CD4-positive, alpha-beta T cell treated with Interleukin-10 for 1 hour (primary cell): ENCODE measurements around the gene KRT82.
"Not testable (repeated sequence)": the region's sequence is repeated elsewhere in the genome, so short reads cannot be mapped to it uniquely, and the experiment has no call there.

Source experiments
- DNase-seq: peaks from one replicate; pipeline ENCODE4 v3.0.0-alpha.2; 2020

The KRT82 gene

GRCh38 chr12:52356762-52357580 lies 49.2 kb downstream of the KRT82 start:
- DNase-seq: no peak

- no peak for DNase-seq
Measured at GRCh38 chr12:52356031-52356761, 49.9 kb downstream of the KRT82 start.

DNA sequence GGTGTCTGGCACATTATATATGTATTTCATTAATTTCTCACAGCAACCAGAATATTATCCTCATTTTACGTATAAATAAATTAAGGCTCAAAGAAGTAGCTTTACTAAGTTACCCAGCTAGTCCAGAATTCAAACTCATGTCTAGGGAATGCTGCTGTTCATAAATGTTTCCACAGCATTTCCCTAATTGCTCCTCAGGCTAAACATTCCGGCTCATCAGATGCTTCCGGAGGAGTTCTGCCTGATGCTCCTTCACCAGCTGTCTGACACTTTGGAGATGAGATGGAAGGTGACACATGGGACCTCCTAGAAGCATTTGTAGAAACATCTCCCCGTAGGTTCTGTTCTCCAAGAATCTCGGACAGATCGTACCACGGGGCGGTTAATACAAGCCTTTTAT lies 51.0 kb downstream of the KRT82 start:
- no peak for DNase-seq

DNA sequence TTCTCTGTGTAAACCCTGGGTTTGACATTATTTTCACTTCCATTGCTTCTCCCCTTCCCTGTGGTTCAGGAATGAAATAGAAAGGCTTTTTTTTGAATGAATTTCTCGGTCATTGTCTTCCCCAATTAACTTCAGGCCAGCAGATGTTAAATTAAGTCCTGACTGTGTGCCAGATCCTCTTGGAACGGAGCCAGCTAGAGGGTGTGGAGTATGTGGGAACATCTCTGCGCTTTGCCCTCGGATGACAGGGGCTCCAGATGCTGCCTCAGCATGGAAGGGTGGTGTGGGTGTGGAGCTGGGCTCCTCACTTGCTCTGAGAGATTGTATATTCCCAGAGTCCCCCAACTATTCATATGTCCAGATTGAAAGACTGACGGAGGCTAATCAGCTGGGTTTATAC lies 51.9 kb downstream of the KRT82 start:
- DNase-seq: no peak

- DNase-seq: no peak
Measured at GRCh38 chr12:52353766-52354165, 52.4 kb downstream of the KRT82 start.

GRCh38 chr12:52352951-52353350 lies 53.2 kb downstream of the KRT82 start:
- DNase-seq: no peak

- DNase-seq: peak; percentile 70
Measured at GRCh38 chr12:52351196-52352059, 54.7 kb downstream of the KRT82 start.

DNA sequence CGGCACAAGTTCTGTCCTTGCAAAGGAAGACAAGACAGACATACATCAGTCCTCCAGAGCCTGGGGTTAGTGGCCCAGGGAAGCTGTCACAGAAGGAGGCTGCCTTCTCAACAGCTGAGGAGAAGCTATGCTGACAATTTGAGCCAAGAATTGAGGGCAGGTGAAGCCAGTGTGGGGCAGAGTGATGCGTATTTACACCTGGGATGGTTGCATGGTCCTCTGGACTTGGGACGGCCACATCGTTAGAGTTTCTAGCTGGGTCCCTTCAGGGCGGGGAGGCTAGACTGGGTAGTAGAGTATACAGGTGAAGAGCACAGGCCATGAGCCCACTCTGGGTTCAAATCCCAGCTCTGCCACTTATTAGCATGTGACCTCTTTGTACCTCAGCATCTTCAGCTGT lies 55.3 kb downstream of the KRT82 start:
- DNase-seq: no peak

GRCh38 chr12:52350021-52350620 lies 56.0 kb downstream of the KRT82 start:
- no peak for DNase-seq

GRCh38 chr12:52349196-52349595 lies 56.9 kb downstream of the KRT82 start:
- DNase-seq: no peak

GRCh38 chr12:52347551-52348510 lies 58.3 kb downstream of the KRT82 start:
- no peak for DNase-seq

DNA sequence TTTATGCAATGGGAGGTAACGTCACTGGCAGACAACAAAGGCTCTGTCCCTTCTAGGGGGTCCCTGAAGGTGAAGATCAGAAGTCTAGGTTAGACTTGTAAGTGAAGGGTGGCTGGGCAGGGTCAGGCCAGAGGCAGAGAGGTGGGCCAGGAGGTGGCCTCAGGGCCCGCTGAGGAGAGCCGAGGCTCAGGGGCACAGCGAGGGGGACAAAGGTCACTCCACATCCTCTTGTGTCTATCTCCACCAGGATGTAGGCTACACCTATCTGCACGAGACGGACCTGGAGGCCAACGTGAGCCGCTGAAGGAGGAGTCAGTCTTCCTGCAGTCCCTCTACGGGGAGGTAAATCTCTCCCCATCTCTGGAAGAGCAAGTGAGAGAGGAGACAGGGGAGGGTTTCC lies 59.1 kb downstream of the KRT82 start:
- no peak for DNase-seq

- no peak for DNase-seq
Measured at GRCh38 chr12:52346593-52346992, 59.5 kb downstream of the KRT82 start.

GRCh38 chr12:52345041-52345440 lies 61.1 kb downstream of the KRT82 start:
- DNase-seq: not testable (repeated sequence)

DNA sequence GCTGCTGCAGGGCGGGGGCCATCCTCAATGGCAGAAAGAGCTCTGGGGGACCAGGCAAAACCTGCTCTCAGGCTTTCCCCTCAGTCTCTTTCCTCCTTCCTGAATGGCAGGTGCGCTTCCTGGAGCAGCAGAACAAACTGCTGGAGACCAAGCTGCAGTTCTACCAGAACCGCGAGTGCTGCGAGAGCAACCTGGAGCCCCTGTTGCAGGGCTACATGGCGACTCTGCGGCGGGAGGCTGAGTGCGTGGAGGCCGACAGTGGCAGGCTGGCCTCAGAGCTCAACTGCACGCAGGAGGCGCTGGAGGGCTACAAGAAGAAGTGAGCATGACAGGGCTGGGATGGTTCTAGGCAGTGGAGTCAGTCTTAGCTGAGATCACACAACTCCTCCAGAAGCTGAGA lies 62.0 kb downstream of the KRT82 start:
- no peak for DNase-seq
